ENCODE data around the gene LPCAT1.

DNA sequence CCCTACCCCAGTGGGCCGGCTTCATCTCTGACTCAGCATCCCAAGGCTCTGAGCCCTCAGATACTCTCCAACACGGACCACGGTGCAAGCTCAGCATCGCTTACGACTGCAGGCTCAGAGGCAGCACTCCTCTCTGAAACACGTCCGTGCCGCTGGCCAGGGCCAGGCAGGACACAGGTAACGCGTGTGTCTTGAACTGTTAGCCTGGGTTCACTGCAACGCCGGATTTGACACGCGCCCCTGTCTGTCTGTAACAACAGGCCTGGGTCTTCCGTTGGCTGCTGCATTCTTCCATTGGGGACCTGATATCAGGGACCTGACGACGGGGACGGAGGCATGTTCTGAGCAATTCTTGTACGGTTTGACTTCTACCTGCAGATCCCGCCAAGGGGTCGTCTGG, 84.9 kb downstream of the LPCAT1 start:
- TF ChIP-seq REL (CRISPR knock-in tag; conservative IDR thresholded peaks at IDR 0.05) (no peak), FOXO1 (CRISPR knock-in tag; IDR thresholded peaks at IDR 0.05) (no peak), MAFF (IDR thresholded peaks at IDR 0.05; ENCODE audit: low read depth, low read length) (no peak), ARNT2 (CRISPR knock-in tag; IDR thresholded peaks at IDR 0.05; ENCODE audit: low read depth) (no peak), ZFP36 (IDR thresholded peaks at IDR 0.05; ENCODE audit: borderline replicate concordance, low read depth, low read length, partially characterized antibody) (no peak)

Data from HepG2 (cell line).